Caco-2 (cell line): Measurements from ENCODE around the gene IRF4. TPM values are rescaled to one million over a fixed set of nuclear protein-coding genes. Genes with fewer than 3 reads are reported as not detected.

Source experiments
- BruUV-seq: library from RNA; stranded (reverse); fragments of 400-500 nt; replicated peaks from 2 replicates; lab custom pipeline; 2021; lab: Mats Ljungman, UMichigan
- CTCF ChIA-PET: fragments of 300-600 bp; sonication (Branson Sonifier 250); formaldehyde crosslinking; loops from one replicate; lab custom pipeline; 2022; ENCODE audit warnings: antibody characterized with exemption; lab: Charles Lee
- POLR2A ChIA-PET: fragments of 300-600 bp; sonication (Branson Sonifier 250); formaldehyde crosslinking; loops from one replicate; lab custom pipeline; 2022; ENCODE audit warnings: antibody characterized with exemption; lab: Charles Lee
- DNase-seq, 2 experiments: peaks; one replicate each; pipeline versions ENCODE4 v3.0.0 to v3.0.0-alpha.2; 2020 to 2022
- H3K27me3 ChIP-seq: replicated peaks from 2 replicates; pipeline ENCODE4 v1.6.0; 2011; ENCODE audit warnings: low read length; ENCODE audit not compliant: control insufficient read depth, insufficient read depth
- H3K36me3 ChIP-seq: 2 replicates; pipeline ENCODE4 v1.5.1; 2011; ENCODE audit warnings: low read length; ENCODE audit not compliant: control insufficient read depth, insufficient read depth
- H3K4me1 ChIP-seq: fragments of 250-450 bp; sonication (Bioruptor Pico); 2 replicates; pipeline ENCODE4 v1.5.1; 2020; ENCODE audit warnings: mild to moderate bottlenecking
- H3K4me3 ChIP-seq: 2 replicates; pipeline ENCODE4 v1.5.1; 2011; ENCODE audit warnings: low read depth, mild to moderate bottlenecking, control low read depth, low read length
- H3K9me3 ChIP-seq: fragments of 250-450 bp; sonication (Bioruptor Pico); 2 replicates; pipeline ENCODE4 v1.5.1; 2020; ENCODE audit warnings: mild to moderate bottlenecking, moderate library complexity
- H3K27ac Mint-ChIP-seq: one replicate; pipeline ENCODE4 v1.8.0; 2022; ENCODE audit warnings: mixed read lengths; ENCODE audit not compliant: unreplicated experiment
- H3K27me3 Mint-ChIP-seq: one replicate; pipeline ENCODE4 v1.8.0; 2022; ENCODE audit warnings: mixed read lengths; ENCODE audit not compliant: insufficient read depth, unreplicated experiment
- H3K36me3 Mint-ChIP-seq: one replicate; pipeline ENCODE4 v1.8.0; 2022; ENCODE audit warnings: mild to moderate bottlenecking, mixed read lengths; ENCODE audit not compliant: insufficient read depth, unreplicated experiment
- H3K4me1 Mint-ChIP-seq: one replicate; pipeline ENCODE4 v1.8.0; 2022; ENCODE audit warnings: low read depth, mixed read lengths; ENCODE audit not compliant: unreplicated experiment
- H3K4me3 Mint-ChIP-seq: one replicate; pipeline ENCODE4 v1.8.0; 2022; ENCODE audit warnings: mild to moderate bottlenecking, moderate library complexity, mixed read lengths; ENCODE audit not compliant: unreplicated experiment
- H3K9me3 Mint-ChIP-seq: one replicate; pipeline ENCODE4 v1.8.0; 2022; ENCODE audit warnings: mixed read lengths; ENCODE audit not compliant: unreplicated experiment
- intact Hi-C: fragments of 100-400 bp; cut with micrococcal nuclease; formaldehyde crosslinking; loops from one replicate; pipeline ENCODE4 v1.10.0; 2022; ENCODE audit not compliant: unreplicated experiment
- total RNA-seq: library from RNA; stranded (reverse); gene quantifications from 2 replicates; pipeline ENCODE4 v1.2.3, GENCODE V29; 2022
- TF ChIP-seq, protein P1 (sequence below), 2 experiments: fragments of 200-600 bp in 1 of 2; IDR thresholded peaks; 1 replicate in 1 of 2; 2 replicates in 1 of 2; pipeline versions ENCODE4 v1.5.1 to v1.8.0; 2011 to 2022; ENCODE audit warnings: antibody characterized with exemption in 1 of 2, control low read depth in 1 of 2, inconsistent platforms in 1 of 2, low read depth in 1 of 2, low read length in 1 of 2, mild to moderate bottlenecking in 1 of 2, moderate library complexity in 1 of 2; ENCODE audit not compliant: insufficient read depth in 1 of 2, severe bottlenecking in 1 of 2, unreplicated experiment in 1 of 2

Gene IRF4
- total RNA-seq, 1 experiment from 2014 or later = not detected

DNA sequence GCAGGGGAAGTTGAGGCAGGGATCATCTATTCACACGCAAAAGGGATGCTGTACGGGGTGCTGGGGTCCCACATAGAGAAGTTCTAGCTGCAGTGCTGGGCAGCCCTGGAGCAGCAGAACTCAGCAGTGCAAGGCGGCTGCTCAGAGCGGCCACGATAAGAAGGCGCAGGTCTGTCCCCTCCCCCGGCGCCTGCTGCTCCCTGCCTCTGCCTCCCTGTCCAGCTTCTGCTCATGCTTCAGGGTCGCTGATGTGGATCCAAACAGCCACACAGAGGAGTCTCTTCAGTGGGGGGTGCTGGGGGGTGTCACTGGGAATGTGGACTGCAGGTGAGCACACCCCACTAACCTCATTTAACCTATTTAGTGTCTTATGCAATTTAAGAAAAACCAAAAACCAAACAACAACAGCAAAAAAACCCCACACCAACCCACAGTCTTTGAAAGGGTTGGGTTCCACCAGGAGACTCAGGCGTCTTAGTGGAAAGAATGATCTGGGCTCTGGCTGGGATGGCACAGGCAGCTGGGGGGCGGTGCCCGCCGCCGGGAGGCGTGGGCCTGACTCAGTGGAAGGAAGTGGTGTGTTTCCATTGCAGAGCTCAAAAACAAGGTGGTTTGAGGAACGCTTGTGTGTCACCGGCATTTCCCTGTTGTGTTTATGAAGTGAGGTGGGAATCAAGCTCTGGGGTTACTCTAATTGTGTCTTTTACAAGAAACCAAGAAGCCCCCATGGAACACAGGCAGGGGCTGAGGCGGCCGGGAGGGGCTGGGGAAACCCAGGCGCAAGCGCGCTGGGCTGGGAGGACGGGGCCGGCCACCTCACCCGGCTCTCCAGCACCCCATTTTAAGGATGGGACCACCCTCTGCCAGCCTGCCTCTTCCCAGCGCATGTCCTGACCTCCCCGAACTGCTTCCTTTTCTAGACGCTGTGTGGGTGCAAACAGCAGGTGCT lies 55.1 kb downstream of the IRF4 start:
- BruUV-seq = no TSS peak
- Histone ChIP-seq H3K9me3 (no peaks in the 10 kb centered on the region), H3K4me1 (no peaks in the 10 kb centered on the region), H3K27me3 (no peaks in the 10 kb centered on the region), H3K36me3 (no peaks in the 10 kb centered on the region), H3K4me3 (no peak overlapping the region)
- no peak overlapping the region for H3K4me3 Mint-ChIP-seq
- DNase-seq = no peak
- H3K9me3 Mint-ChIP-seq = no peaks in the 10 kb centered on the region
- CTCF ChIA-PET = no interaction called here
- H3K27me3 Mint-ChIP-seq = peaks cover 17% of the 10 kb centered on the region
- H3K4me1 Mint-ChIP-seq = no peaks in the 10 kb centered on the region
- TF ChIP-seq, protein P1, sequence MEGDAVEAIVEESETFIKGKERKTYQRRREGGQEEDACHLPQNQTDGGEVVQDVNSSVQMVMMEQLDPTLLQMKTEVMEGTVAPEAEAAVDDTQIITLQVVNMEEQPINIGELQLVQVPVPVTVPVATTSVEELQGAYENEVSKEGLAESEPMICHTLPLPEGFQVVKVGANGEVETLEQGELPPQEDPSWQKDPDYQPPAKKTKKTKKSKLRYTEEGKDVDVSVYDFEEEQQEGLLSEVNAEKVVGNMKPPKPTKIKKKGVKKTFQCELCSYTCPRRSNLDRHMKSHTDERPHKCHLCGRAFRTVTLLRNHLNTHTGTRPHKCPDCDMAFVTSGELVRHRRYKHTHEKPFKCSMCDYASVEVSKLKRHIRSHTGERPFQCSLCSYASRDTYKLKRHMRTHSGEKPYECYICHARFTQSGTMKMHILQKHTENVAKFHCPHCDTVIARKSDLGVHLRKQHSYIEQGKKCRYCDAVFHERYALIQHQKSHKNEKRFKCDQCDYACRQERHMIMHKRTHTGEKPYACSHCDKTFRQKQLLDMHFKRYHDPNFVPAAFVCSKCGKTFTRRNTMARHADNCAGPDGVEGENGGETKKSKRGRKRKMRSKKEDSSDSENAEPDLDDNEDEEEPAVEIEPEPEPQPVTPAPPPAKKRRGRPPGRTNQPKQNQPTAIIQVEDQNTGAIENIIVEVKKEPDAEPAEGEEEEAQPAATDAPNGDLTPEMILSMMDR (IDR thresholded peaks at IDR 0.05; ENCODE audit: insufficient read depth in 1 of 2, low read depth in 1 of 2, low read length in 1 of 2, severe bottlenecking in 1 of 2, unreplicated experiment in 1 of 2) = no peak
- no peak overlapping the region for H3K27ac Mint-ChIP-seq
- no peaks in the 10 kb centered on the region for H3K36me3 Mint-ChIP-seq
- intact Hi-C loops = no loop called here
- POLR2A ChIA-PET = no interaction called here

DNA sequence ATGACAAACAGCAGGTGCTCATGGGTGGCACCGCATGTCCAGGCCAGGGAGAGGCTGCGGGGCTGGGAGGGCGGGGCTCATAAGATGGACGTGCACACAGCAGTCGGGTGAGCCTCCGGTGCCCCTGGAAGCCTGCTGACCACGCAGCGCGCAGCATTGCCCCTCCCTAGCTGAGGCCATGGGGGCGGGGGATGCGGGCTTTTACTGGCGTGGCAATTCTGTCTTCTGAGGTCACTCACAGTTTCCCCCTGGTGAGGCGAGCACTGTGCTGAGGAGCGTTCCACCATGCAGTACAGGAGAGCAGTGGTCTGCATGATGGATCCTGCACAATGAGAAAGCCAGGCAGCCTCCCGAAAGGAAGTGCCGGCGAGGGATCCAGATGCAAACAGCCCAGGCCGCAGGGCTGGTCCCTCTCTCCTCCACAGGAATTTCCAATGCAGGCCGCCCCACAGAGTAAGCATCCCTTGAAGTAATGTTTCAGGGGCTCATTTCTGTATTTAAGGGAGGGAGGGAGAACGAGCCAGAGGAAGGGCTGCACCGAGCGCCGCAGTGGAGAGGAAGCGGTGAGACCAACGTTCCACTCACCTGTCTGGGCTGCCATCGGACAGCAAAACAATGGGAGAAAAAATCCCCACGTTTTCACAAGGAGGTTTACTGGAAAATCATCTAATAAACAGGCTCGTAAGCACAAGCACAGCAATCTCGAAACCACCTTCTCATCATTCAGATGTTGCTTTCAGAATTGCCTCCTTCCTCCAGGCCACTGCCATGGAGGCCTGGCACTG lies 56.0 kb downstream of the IRF4 start:
- Mint-ChIP-seq H3K27ac (no peak overlapping the region), H3K9me3 (no peaks in the 10 kb centered on the region), H3K4me3 (no peak overlapping the region), H3K36me3 (no peaks in the 10 kb centered on the region), H3K4me1 (no peaks in the 10 kb centered on the region), H3K27me3 (peaks cover 12% of the 10 kb centered on the region)
- no peak for DNase-seq
- intact Hi-C loops = no loop called here
- Histone ChIP-seq H3K4me1 (no peaks in the 10 kb centered on the region), H3K4me3 (no peak overlapping the region), H3K9me3 (no peaks in the 10 kb centered on the region), H3K36me3 (no peaks in the 10 kb centered on the region), H3K27me3 (no peaks in the 10 kb centered on the region; the same call in 1 of the 2 replicates)
- CTCF ChIA-PET = no interaction called here
- POLR2A ChIA-PET = no interaction called here
- TF ChIP-seq, protein P1 (IDR thresholded peaks at IDR 0.05; ENCODE audit: insufficient read depth in 1 of 2, low read depth in 1 of 2, low read length in 1 of 2, severe bottlenecking in 1 of 2, unreplicated experiment in 1 of 2) = no peak
- no TSS peak for BruUV-seq

DNA sequence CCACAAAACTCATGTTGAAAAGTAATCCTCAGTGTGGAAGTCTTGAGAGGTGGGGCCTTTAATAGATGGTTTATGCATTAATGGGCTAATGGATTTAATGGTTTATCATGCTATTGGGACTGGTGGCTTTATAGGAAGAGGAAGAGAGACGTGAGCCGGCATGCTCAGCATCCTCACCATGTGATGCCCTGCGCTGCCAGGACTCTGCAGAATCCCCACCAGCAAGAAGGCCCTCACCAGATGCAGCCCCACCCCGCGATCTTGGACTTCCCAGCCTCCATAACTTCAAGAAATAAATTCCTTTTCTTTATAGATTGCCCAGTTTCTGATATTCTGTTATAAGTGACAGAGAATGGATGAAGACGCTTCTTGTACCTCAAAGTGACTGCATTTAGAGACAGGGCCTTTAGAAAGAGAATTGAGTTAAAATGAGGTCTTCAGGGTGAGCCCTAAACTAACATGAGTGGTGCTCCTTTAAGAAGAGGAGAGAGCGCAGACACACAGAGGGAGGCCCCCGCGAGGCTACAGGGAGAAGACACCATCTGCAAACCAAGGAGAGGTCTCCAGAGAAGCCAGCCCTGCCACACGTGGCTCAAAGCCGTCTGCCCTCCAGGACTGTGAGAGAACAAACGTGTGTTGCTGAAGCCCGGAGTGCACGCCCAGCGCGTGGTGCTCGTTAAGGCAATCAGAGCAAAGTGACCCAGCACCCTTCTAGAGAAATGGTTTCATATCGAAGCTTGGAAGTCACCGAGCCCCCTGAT lies 56.9 kb downstream of the IRF4 start:
- H3K4me3 ChIP-seq = no peak overlapping the region
- Mint-ChIP-seq H3K4me3 (no peak overlapping the region), H3K36me3 (no peaks in the 10 kb centered on the region), H3K27ac (no peak overlapping the region), H3K4me1 (no peaks in the 10 kb centered on the region), H3K9me3 (no peaks in the 10 kb centered on the region), H3K27me3 (peaks cover 13% of the 10 kb centered on the region)
- BruUV-seq = no TSS peak
- DNase-seq = no peak
- CTCF ChIA-PET = no interaction called here
- POLR2A ChIA-PET = no interaction called here
- intact Hi-C loops = no loop called here
- H3K36me3 ChIP-seq = no peaks in the 10 kb centered on the region
- TF ChIP-seq, protein P1 (IDR thresholded peaks at IDR 0.05; ENCODE audit: insufficient read depth in 1 of 2, low read depth in 1 of 2, low read length in 1 of 2, severe bottlenecking in 1 of 2, unreplicated experiment in 1 of 2) = no peak
- no peaks in the 10 kb centered on the region; the same call in 1 of the 2 replicates for H3K27me3 ChIP-seq
- H3K9me3 ChIP-seq = no peaks in the 10 kb centered on the region
- H3K4me1 ChIP-seq = no peaks in the 10 kb centered on the region
